Glutamatergic neuron (in vitro differentiated cells): Measurements from ENCODE around the gene TMEM119. TPM values are rescaled to one million over a fixed set of nuclear protein-coding genes. Genes with fewer than 3 reads are reported as not detected.

Experiments used
- DNase-seq: peaks from one replicate; pipeline ENCODE4 v3.0.0; 2022
- H3K27ac Mint-ChIP-seq: one replicate; pipeline ENCODE4 v1.8.0; 2020; ENCODE audit warnings: mild to moderate bottlenecking, mixed read lengths, inconsistent platforms; ENCODE audit not compliant: unreplicated experiment
- H3K27me3 Mint-ChIP-seq: one replicate; pipeline ENCODE4 v1.8.0; 2020; ENCODE audit warnings: mild to moderate bottlenecking, moderate library complexity, mixed read lengths, inconsistent platforms; ENCODE audit not compliant: unreplicated experiment
- H3K36me3 Mint-ChIP-seq: one replicate; pipeline ENCODE4 v1.8.0; 2020; ENCODE audit warnings: mild to moderate bottlenecking, mixed read lengths, inconsistent platforms; ENCODE audit not compliant: unreplicated experiment
- H3K4me1 Mint-ChIP-seq: one replicate; pipeline ENCODE4 v1.8.0; 2020; ENCODE audit warnings: mild to moderate bottlenecking, low read depth, mixed read lengths, inconsistent platforms; ENCODE audit not compliant: unreplicated experiment
- H3K4me3 Mint-ChIP-seq: one replicate; pipeline ENCODE4 v1.8.0; 2020; ENCODE audit warnings: mild to moderate bottlenecking, mixed read lengths, inconsistent platforms; ENCODE audit not compliant: unreplicated experiment
- H3K9me3 Mint-ChIP-seq: one replicate; pipeline ENCODE4 v1.8.0; 2020; ENCODE audit warnings: mild to moderate bottlenecking, moderate library complexity, mixed read lengths, inconsistent platforms; ENCODE audit not compliant: unreplicated experiment
- CTCF ChIP-seq: fragments of 200-600 bp; sonication (generic); IDR thresholded peaks from one replicate; pipeline ENCODE4 v1.5.0; 2021; ENCODE audit not compliant: partially characterized antibody, unreplicated experiment
- total RNA-seq: library from RNA; stranded (reverse); fragmentation: NEBNext Ultra II Directional; extraction: Animal tissue kit (Norgen Biotek cat#: 25700); gene quantifications from one replicate; pipeline ENCODE4 v1.2.1, GENCODE V29; 2021; ENCODE audit not compliant: unreplicated experiment

The TMEM119 gene
- total RNA-seq, 1 donor from 2014 or later: 0.15 TPM

- Mint-ChIP-seq H3K9me3 (no peaks in the 10 kb centered on the region), H3K4me1 (peaks cover 3% of the 10 kb centered on the region), H3K4me3 (no peak overlapping the region), H3K27me3 (no peaks in the 10 kb centered on the region), H3K36me3 (no peaks in the 10 kb centered on the region), H3K27ac (no peak overlapping the region)
- TF ChIP-seq CTCF: no peak
- no peak for DNase-seq
Observed at GRCh38 chr12:108570743-108571608, 26.9 kb downstream of the TMEM119 start.

DNA sequence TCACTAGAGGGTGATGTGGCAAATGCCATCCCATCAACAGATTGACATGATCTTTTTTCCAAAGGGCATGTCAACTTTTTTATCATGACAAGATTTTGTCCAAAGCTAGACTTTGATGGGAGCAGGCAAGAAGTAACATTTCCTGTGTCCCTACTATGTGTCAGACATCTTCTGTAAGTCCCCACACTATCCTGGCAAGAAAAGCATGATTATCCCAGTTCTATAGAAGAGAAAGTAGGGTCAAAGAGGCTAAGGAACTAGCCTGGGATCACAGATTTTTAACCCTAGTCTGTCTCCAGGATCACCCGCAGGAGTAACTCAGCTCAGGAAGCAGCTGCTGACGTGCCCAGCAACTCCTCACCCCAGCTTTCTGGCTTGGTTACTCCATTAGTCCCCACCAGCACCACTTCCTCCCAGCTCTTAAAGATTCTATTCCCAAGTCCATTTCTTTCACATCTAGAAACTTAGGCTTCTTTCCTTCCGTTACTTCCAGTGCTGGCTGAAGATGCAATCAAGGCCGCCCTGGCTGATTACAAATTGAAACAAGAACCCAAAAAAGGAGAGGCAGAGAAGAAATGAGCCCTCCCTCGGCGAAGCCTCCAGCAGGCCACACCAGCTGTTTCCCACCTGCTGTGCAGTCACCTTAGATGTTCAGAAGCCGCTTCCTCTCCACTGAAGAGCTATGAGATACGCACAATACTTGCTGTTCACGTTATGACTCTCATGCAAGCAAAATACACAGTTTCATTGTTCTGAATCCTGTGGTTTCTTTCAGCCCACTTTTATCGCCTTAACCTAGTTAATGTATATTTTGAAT, 29.3 kb downstream of the TMEM119 start:
- no peak for TF ChIP-seq CTCF
- Mint-ChIP-seq H3K4me3 (no peak overlapping the region), H3K36me3 (no peaks in the 10 kb centered on the region), H3K27me3 (no peaks in the 10 kb centered on the region), H3K27ac (no peak overlapping the region), H3K4me1 (peaks cover 17% of the 10 kb centered on the region), H3K9me3 (no peaks in the 10 kb centered on the region)
- no peak for DNase-seq

GRCh38 chr12:108567406-108568337, 30.2 kb downstream of the TMEM119 start:
- Mint-ChIP-seq H3K27ac (no peak overlapping the region), H3K9me3 (peaks cover 2% of the 10 kb centered on the region), H3K36me3 (no peaks in the 10 kb centered on the region), H3K4me3 (no peak overlapping the region), H3K4me1 (peaks cover 18% of the 10 kb centered on the region), H3K27me3 (peaks cover 2% of the 10 kb centered on the region)
- TF ChIP-seq CTCF: no peak
- DNase-seq: no peak

DNA sequence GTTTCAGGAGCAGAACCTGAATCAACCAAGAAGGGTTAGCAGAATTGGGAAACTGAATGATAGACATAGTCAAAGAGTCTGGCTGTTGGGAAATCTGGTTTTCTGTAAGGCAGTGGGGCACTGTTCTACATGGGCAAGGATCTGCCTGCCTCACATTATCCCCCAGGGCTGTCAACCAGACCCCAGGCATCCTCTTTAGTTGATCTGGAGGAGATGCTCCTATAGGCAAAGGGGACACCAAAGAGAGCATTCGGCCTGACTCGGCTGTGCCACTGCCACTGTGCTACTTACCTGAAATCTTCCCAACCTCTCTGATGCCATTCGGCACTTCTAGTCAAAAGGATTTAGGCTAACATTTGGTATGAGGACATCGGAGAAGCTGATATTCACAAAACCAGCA, 31.4 kb downstream of the TMEM119 start:
- no peak for DNase-seq
- H3K27ac Mint-ChIP-seq: no peak overlapping the region
- H3K4me3 Mint-ChIP-seq: no peak overlapping the region
- no peak for TF ChIP-seq CTCF
- H3K36me3 Mint-ChIP-seq: no peaks in the 10 kb centered on the region
- H3K4me1 Mint-ChIP-seq: peaks cover 20% of the 10 kb centered on the region
- peaks cover 2% of the 10 kb centered on the region for H3K27me3 Mint-ChIP-seq
- peaks cover 2% of the 10 kb centered on the region for H3K9me3 Mint-ChIP-seq
